ENCODE results near the gene ST3GAL6.

DNA sequence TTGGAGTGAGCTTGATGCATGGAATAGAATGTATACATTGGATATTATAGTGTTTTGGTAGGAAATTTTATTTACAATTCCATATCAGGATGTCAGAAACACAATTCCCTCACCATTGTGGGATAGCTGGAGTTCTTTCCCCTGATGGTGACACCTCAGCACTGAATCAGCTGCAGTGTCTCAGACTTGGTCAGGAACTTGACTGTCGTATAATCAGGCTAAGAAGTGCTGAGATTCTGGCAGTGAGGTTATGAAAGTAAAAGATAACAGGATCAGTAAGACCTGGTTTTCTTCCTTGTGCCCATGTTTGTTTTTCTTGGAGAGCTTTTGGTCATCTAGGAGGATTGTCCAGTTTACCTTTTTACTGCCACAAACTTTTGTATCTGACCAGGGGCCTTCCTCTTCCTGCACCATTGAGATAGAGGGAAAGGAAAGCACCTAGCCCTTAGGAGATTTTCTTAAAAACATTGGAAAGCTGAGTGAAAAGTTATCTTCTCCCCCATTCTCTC is 27.3 kb upstream of the ST3GAL6 start:
- TF ChIP-seq, protein P1, sequence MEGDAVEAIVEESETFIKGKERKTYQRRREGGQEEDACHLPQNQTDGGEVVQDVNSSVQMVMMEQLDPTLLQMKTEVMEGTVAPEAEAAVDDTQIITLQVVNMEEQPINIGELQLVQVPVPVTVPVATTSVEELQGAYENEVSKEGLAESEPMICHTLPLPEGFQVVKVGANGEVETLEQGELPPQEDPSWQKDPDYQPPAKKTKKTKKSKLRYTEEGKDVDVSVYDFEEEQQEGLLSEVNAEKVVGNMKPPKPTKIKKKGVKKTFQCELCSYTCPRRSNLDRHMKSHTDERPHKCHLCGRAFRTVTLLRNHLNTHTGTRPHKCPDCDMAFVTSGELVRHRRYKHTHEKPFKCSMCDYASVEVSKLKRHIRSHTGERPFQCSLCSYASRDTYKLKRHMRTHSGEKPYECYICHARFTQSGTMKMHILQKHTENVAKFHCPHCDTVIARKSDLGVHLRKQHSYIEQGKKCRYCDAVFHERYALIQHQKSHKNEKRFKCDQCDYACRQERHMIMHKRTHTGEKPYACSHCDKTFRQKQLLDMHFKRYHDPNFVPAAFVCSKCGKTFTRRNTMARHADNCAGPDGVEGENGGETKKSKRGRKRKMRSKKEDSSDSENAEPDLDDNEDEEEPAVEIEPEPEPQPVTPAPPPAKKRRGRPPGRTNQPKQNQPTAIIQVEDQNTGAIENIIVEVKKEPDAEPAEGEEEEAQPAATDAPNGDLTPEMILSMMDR (tag by site-specific recombination; IDR thresholded peaks at IDR 0.05), result no peak
- TF ChIP-seq, protein P2, sequence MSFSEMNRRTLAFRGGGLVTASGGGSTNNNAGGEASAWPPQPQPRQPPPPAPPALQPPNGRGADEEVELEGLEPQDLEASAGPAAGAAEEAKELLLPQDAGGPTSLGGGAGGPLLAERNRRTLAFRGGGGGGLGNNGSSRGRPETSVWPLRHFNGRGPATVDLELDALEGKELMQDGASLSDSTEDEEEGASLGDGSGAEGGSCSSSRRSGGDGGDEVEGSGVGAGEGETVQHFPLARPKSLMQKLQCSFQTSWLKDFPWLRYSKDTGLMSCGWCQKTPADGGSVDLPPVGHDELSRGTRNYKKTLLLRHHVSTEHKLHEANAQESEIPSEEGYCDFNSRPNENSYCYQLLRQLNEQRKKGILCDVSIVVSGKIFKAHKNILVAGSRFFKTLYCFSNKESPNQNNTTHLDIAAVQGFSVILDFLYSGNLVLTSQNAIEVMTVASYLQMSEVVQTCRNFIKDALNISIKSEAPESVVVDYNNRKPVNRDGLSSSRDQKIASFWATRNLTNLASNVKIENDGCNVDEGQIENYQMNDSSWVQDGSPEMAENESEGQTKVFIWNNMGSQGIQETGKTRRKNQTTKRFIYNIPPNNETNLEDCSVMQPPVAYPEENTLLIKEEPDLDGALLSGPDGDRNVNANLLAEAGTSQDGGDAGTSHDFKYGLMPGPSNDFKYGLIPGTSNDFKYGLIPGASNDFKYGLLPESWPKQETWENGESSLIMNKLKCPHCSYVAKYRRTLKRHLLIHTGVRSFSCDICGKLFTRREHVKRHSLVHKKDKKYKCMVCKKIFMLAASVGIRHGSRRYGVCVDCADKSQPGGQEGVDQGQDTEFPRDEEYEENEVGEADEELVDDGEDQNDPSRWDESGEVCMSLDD (tag by site-specific recombination; IDR thresholded peaks at IDR 0.05), result no peak
- TF ChIP-seq, protein P3, sequence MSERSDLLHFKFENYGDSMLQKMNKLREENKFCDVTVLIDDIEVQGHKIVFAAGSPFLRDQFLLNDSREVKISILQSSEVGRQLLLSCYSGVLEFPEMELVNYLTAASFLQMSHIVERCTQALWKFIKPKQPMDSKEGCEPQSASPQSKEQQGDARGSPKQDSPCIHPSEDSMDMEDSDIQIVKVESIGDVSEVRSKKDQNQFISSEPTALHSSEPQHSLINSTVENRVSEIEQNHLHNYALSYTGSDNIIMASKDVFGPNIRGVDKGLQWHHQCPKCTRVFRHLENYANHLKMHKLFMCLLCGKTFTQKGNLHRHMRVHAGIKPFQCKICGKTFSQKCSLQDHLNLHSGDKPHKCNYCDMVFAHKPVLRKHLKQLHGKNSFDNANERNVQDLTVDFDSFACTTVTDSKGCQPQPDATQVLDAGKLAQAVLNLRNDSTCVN (tag by site-specific recombination; optimal IDR thresholded peaks at IDR 0.05), result no peak
- no peak for TF ChIP-seq ZNF416 (tag by site-specific recombination; IDR thresholded peaks at IDR 0.05)

Data from HEK293 (cell line).